HG03378 (cell line): ENCODE data around the gene NPAS3.

Source experiments
- ATAC-seq: cut with Tn5 transposase; IDR thresholded peaks from one replicate; pipeline ENCODE4 v1.9.1; 2021; ENCODE audit warnings: mild to moderate bottlenecking, moderate library complexity; ENCODE audit not compliant: unreplicated experiment

The NPAS3 gene

DNA sequence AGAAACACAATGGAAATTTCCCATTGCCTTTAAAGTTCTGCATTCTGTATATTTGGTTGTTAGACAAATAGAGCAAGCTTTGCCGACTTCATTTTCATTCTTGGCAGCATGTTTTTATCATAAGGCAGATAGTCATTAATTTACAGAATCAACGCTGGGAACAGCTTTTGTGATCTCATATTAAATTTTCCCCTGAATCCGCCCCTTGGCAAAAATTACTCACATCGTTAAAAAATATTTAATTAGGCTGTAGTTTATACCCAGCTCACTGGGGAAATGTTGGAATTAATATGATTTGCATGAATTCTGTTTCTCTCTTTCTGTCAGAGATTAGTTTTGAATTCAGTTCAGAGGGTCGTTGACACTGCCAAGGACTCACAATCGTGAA, 714.6 kb downstream of the NPAS3 start:
- no peak for ATAC-seq

DNA sequence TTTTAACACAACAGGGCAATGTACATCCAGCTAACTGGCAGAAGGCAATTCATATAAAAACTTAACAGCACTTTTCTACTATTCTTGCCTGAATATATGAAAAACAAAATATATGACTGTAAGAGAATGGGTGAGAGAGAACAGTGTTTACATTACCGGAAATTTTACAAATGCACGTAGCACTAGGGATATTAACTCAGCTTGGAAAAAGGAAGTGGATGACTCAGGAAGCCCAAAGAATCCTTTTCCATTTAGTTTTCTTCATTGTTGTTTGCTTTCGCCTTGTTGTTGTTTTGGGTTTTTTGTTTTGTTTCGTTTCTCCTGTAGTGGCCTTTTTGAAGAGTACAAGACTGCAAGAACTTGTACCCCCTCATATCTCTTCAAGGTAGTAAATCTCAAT, 716.7 kb downstream of the NPAS3 start:
- no peak for ATAC-seq

DNA sequence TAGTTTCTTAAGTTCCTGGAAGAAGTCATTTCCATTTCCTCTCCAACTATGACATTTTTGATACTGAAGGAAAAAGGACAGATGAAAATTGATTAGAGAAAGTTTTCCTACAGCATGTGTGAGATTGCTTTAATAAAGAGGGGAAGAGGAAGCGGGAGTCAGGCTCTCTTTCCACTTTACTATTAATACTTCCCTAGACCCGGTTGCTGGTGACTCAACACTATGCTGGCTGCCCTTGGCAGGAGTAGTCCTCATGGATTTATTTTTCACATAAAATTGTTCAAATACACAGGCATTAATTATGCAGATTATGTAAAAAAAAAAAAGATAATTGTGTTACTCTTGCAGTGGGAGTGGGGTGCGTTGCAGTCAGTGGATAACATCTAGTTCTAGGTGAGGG, 718.8 kb downstream of the NPAS3 start:
- ATAC-seq = no peak

DNA sequence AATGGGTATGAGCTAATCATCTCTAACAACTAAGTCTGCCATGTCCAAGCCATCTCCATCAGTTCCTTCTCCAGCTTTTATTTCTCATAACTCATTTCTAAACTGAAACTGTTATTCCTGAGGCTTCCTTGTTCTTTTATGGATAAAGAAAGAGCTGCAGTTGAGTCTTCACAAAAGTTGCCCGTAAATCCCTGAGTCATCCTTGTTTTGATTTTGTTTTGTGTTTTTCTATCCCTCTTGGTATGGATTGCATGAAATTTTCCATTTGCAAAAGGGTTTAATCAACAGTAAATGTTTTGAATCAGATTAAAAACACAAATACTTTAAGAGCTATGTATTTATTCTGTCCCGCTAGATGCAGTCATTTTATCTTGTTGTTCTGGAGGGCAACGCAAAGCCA, 721.6 kb downstream of the NPAS3 start:
- no peak for ATAC-seq

DNA sequence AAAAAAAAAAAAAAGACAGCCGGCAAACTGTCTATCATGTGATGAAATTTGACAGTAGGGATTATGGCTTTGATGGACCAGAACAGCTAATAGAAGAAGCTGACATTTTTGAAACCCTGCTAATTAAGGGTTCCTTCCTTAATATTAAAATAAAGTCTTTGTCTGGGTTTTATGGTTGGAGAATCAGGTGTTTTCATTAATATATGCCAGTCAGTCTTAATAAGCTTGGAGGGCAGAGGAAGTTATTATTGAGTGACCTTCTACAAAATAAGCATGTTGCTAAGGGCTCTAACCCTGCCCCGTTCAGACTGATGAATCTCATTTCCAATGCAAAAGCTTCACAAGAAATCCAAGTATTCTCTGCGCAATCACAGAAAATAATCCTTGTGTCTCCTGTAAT, 722.4 kb downstream of the NPAS3 start:
- ATAC-seq = no peak

DNA sequence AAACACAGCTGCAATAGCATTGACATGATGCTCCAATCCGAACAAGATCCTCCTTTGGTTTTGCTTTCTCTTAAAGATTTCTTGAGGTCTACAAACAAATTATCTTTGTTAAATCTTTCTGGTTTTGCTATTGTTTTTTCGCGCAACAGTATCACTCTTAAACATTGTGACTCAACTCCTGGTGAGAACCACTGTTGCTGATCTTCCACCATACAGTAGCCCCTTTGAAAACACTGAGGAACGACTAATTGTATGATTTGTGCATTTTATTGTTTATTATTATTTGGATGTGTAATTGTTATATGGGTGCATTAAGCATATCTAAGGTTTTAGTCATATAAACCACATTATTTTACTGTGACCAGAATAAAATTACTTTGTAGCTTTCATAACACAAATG, 729.4 kb downstream of the NPAS3 start:
- ATAC-seq = no peak

DNA sequence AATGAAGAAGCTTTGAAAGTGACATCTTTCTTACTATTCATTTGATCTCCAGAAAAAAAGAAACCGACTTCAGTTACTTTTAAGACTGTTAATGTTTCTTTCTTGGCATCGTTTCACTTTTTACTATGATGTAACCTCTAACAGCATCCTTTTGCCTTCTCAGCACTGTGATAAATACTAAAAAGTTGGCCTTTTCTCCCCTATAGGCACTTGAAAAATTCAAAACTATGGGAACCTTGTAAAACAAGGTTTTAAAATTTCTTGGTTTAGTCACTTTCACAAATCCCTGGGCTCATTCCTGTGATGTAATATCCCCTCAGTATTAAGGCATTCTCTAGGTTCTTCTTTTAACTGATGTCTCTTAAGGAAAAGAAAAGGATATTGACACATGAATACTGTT, 730.4 kb downstream of the NPAS3 start:
- ATAC-seq = no peak

DNA sequence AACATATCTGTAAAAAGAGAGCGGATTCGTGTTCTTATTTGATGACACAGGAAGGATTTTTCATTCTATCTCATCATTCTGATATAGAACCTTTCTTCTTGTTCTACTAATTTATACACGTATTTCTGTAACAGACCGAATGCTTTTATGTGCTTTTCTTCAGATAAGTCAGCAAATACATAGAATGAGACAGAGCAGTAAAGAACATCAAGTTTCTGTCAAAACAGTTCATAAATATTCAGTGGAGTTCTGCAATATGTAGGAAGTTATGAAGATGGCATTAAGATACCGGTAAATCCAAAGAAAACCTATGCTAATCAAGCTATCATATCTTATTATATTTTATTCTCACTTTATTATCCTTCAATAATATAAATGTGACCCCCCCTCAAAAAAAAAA, 731.6 kb downstream of the NPAS3 start:
- no peak for ATAC-seq

DNA sequence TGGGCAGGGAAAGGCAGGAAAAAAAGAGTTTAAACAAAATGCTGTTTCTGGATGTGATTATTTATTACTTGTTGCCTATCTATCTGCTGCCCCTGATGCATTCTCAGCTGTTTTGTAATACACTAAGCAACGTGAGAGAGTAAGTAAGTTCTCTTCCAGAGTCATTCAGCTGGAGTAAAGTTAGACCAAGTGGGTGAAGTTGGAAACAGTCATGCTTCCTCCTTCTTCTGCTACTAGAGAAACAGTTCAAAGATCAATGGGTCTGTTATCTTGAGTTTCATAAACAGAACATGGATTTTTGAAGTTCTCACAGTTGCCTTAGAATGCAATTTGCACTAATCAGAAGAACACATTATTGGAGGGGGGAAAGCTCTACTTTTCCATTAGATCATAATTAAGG, 732.9 kb downstream of the NPAS3 start:
- no peak for ATAC-seq

DNA sequence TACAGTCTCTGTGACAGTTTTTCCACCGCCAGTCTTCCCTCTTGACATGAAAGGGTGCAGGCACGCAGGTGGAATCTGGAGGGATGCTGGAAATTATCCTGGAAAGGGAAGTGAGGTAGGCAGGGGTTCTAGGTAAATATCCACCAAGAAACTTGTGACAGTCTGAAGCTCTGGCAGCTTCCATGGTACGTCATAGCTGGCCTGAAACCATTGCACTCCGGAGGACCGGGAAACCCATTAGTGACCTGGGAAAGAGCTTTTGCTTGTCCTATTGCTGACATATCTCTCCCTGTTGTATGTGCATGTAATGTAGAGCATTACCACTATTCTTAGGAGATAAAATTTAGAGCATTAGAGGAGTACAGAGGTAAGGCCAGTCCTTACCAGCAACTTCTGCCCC, 736.2 kb downstream of the NPAS3 start:
- ATAC-seq = no peak

DNA sequence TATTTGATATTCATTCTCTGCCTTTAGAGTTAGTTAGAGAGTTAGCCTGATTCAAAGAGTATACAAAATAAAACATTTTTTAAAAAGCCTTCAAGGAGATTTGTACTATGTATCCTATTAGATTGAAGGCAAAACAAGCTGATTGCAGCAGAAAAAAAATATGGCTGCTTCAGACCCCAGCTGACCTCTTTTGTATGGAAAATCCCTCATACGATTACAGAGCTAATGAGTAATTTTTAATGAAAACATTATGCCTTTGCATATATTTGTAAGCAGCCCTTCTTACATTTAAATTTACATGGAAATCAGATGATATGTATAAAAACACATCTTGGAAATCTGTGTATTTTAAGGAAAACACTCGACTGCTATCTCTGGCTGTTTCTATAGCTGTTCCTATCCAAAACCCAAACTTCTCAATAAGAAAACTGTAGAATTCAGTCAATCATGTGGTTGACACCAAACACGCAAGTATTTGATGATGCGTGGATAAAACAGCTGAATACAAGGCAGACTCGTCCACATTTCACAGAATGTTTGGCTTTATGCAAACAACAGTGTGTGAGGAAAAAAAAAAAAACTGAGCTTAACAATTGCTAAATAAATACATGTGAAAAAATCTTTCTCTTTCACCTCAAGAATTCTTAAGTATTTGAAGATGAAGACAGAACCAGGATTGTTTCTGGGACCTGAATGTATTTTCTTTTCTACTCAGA, 736.9 kb downstream of the NPAS3 start:
- no peak for ATAC-seq

DNA sequence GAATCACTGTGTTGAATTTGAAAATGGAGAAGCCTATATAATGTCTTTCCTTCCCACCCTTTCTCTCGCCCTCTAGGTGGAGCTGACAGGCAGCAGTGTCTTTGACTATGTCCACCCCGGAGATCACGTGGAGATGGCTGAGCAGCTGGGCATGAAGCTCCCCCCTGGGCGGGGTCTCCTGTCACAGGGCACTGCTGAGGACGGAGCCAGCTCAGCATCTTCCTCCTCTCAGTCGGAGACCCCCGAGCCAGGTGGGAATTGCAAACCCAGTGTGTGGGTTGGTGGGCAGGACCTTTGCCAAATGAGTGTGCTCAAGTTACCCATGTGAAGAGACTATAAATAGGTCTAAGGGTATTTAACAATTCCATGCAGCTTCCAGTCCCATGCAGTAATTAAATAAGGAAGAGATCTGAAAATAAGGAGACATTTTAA, 737.5 kb downstream of the NPAS3 start:
- no peak for ATAC-seq

DNA sequence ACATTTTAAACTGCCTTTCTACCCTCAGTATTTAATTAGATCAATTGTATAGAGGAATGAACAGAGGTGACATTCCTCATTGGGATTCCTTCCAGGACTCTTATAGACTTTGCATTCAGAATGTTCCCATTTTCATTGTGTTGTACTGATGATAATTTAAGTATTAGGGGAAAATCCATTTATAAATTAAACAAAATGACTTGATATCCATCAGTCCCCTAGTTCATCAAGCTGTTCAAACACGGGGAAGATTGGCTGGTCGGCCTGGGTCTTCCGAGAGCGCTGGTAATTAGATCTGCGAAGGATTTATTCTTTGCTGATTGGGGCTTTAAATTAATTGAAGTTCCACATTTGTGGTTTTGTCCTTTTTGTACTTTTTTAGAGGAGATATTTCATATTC, 738.2 kb downstream of the NPAS3 start:
- ATAC-seq = no peak

DNA sequence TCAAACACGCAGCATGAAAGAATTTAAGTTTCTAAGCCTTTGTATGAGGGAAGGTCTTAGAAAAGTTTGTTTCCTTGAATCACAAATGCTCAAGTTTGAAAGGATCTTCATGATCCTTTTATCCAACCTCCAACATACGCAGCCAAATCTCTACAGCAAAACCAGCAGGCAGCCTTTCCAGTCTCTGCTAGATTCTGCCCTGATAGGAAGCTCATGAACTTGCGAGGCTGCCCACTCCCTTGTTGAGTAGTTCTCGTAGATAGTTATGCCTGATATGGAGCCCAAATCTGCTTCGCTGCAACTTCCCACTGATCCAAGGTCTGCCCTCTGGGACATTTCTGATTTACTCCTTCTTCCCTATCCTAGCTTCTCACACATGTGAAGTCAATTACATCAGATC, 739.3 kb downstream of the NPAS3 start:
- ATAC-seq = no peak

DNA sequence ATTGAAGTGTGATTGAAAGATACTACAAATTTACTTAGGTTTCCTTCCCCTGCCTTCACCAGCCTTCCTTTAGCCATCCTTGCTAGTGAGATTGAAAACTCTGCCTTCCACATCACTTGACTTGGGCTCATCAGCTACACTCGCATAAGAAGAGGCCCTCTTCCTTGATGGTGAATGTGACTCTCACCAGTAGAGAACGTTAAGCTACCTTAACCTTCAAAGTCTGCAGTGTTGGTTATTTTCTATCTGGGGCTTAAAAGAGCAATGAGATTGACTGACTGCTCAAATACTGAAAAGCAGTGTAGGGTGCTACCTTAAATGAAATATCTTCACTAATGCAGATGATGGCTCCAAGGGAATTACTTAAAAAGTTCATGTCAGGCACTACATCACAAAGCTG, 740.3 kb downstream of the NPAS3 start:
- no peak for ATAC-seq

DNA sequence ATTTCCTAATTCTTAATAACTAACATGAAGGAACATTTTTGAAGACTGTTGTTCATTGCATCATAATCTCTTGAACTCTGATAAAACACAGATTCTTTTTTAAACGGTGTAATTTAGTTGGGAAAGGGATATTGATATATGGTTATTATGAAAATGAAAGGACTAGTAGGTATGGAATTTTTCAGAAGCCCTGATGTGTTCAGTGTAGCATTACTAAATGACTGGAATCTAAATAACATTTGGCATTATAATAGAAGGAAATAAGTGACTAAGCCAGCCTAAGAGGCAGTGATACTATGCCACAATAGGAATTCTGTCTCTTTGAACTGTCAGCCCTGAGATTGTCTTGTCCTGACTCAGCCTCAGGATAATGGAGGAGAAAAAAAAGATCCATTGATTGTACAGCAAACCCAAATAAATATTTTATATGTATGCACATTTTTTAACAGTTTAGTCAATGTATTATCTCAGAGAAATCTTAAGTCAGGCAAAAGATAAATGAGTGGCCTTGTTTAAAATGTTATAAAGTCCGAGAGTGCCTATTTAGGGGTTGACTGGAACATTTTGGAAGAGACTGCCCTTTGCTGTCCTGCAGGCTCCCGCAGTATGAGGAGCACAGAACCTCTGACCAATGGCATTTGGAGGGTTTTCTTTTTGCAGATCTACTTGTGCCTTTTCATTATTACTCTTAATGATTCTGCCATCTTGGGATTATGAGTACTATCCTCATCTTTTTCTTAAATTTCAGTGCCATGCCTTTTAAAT, 741.0 kb downstream of the NPAS3 start:
- ATAC-seq = no peak

DNA sequence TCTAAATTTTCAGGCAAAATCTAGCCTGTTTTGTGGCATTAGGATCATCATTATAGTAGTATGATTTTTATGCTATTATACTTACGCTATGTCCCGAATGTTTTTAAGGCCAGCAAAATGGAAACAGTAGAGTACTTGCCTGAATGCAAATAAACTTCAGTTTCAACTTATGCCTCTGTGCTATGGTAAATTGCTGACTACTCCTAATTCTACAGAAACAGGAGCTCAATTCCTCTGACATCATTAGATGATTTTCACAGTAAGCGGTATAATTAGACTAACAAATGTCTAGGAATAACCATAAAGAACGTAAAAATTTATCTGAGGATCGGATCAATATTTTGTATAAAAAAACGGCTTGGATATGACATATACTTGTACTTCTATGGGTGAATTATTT, 742.2 kb downstream of the NPAS3 start:
- no peak for ATAC-seq

DNA sequence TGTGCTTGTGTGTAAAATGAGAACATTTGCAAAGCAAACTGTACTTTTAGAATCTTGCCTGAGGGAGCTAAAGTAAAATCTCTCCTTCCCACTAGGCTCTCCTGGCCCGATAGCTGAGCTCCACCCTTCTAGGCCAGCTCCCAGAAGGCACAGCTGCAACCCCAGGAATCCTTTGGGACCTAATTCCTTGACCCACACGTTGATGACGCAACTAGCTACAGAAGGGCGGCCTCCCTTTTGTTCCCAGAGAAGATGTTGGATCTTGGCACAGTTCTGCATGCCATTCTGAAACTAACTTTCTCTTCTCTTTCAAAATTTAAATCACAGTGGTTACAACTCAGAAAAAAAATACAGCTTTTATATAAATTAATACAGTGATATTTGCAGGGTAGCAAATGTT, 744.1 kb downstream of the NPAS3 start:
- no peak for ATAC-seq

DNA sequence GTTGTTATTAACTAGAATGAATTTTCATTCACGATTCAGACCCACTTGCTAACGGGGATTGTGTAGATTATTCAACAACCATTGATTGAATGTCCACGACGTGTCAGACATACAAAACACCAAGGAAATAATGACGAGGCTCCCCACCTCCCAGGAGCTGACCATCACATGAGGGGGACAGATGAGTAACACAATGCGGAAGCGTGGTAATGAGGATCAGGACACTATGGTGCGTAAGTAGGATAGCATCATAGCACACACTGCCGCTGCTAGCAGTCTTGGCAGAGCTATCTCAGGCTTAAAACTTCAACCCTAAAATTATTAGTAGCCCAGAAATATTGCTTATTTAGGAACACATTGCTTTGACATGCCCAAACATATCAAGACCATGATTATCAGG, 746.3 kb downstream of the NPAS3 start:
- no peak for ATAC-seq

DNA sequence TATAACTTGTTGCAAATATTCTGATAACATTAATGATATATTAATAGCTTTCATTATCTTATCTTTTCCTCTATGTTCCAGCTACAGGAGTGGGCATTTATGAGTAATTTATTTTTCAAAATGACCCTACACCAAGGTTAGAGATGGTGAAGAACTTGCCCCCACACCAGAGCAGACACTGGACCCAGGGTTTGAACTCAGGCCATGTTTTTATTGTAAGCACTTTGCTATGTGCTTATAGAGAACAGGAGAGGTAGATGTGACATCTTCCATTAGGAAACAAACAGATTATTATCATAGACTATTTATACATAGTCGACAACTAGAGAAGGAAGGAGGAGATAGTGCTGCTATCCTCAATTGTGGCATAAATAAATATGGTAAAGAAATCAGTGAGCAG, 747.0 kb downstream of the NPAS3 start:
- no peak for ATAC-seq

DNA sequence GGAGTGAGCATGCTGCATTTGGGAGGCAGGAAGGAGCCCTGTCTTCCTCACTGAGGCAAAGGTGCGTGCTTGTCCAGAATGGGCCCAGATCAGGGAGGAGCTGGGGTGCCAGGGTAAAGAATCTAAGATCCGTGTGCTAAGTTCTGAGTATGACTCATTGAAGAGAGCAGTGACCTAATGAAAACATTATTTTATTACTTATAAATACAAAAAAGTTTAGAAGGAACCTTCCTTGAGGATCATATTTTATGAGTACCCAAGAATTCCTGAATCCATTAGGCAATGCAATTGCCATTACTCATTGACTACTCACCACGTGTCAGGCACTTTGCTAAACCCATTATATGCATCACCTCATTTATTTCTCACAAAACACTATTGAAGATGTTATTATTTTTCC, 747.5 kb downstream of the NPAS3 start:
- ATAC-seq = no peak

DNA sequence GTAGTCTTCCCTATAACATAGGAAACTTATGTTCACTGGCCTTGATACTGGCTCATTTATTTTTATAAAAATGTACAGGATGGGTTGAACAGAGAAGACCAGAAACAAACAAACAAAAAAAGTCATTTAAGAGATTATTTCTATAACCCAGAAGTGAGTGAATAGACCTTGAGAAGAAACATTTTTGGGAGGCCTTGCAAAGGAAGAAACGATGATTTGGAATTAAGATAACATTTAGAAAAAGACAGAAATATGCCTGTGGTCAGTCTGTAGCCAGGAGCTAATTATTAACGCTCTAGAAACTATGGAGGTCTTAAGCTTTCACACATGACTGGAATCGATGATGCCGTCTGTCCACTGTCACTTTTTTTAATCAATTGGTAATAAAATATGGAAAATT, 748.2 kb downstream of the NPAS3 start:
- ATAC-seq = no peak

DNA sequence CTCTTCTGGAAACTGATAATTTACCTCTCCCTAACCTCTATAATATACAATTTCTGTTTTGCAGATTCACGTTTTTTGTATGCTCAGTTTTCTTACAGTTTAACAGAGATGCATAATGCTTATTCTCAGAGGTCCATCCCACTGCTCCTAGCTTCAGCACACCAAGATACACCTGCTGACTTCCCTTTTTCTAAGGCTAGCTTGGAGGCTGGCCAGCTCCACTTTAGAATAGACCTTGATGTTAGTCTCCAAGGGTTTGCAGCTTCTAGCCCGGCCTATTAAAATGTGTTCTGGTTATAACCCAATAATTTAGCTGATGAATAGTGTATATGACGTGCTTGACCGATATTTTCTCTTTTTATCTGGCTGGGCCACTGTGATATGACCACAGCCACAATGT, 751.0 kb downstream of the NPAS3 start:
- ATAC-seq = no peak
